ENCODE results near the gene PLXDC2.

GRCh38 chr10:19920075-19920726 lies 104.0 kb downstream of the PLXDC2 start:
- TF ChIP-seq CTCF (conservative IDR thresholded peaks at IDR 0.05; ENCODE audit: low read depth in 2 of 2): no peak
- TF ChIP-seq EZH2 (IDR thresholded peaks at IDR 0.05; ENCODE audit: low read depth, unreplicated experiment): no peak
- no peak for TF ChIP-seq ZNF462 (CRISPR knock-in tag; IDR thresholded peaks at IDR 0.05)
- no peak for TF ChIP-seq POLR2AphosphoS5 (IDR thresholded peaks at IDR 0.05; ENCODE audit: low read depth)
- no peak for TF ChIP-seq EZH2phosphoT487 (IDR thresholded peaks at IDR 0.05; ENCODE audit: unreplicated experiment)
- no peak for TF ChIP-seq REST (IDR thresholded peaks at IDR 0.05; ENCODE audit: unreplicated experiment)
- no peak for TF ChIP-seq ZNF114 (CRISPR knock-in tag; IDR thresholded peaks at IDR 0.05)
